Activated naive CD4-positive, alpha-beta T cell treated with anti-CD3 and anti-CD28 coated beads, Interleukin-2, amount 50 U/mL, for 72 hours (primary cell): Measurements from ENCODE around the gene MYL9. TPM values are rescaled to one million over a fixed set of nuclear protein-coding genes. Genes with fewer than 3 reads are reported as not detected.

Experiments used
- ATAC-seq, 2 donors: fragments of 150-1000 bp; cut with Tn5 transposase; 2 replicates each; pipeline ENCODE4 v1.10.0; 2021; ENCODE audit warnings: mild to moderate bottlenecking in 2 of 2, moderate library complexity in 2 of 2
- DNase-seq, 2 donors: peaks; one replicate each; pipeline ENCODE4 v3.0.0; 2021 to 2022; ENCODE audit warnings: low spot score in 2 of 2
- H3K27ac Mint-ChIP-seq, 2 donors: one replicate each; pipeline ENCODE4 v1.8.0; 2022; ENCODE audit warnings: mild to moderate bottlenecking in 2 of 2, mixed read lengths in 2 of 2
- H3K36me3 Mint-ChIP-seq, 2 donors: one replicate each; pipeline ENCODE4 v1.8.0; 2022; ENCODE audit warnings: mixed read lengths in 2 of 2
- H3K9me3 Mint-ChIP-seq, 2 donors: one replicate each; pipeline ENCODE4 v1.8.0; 2022; ENCODE audit warnings: mixed read lengths in 2 of 2
- total RNA-seq, 2 donors: library from RNA; stranded (reverse); gene quantifications; one replicate each; pipeline ENCODE4 v1.2.3, GENCODE V29; 2022

The MYL9 gene
- total RNA-seq, 2 donors from 2014 or later: 0.57 to 0.95 TPM

- no peak for ATAC-seq
- DNase-seq: no peak
- Mint-ChIP-seq H3K9me3 (peaks cover 4 to 10% of the 10 kb centered on the region in 2 donors), H3K36me3 (peaks cover 7 to 11% of the 10 kb centered on the region in 2 donors), H3K27ac (no peak overlapping the region)
Observed at GRCh38 chr20:36565520-36565919, 24.2 kb downstream of the MYL9 start.

DNA sequence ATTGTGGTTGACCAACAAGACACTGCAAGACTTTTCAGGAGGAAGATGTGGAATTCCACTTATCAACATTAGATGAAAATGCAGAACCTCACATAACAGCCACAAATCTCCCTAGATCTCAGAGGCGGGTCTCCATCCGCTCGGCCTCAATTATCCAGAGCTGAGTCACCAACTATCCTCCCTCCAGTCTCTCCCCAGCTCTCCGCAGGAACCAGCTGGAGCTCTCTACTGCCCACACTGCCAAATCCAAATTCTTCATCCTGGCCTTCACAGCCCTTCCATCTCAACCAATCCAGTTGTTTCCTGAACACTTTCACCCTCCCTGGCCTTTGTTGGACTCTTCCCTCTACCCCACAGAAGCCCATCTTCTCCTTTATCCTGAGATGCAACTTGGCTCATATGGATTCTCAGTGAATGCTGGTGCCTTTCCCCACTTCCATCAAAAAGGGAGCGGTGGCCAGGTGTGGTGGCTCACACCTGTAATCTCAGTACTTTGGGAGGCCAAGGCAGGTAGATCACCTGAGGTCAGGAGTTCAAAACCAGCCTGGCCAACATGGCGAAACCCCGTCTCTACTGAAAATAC lies 28.6 kb downstream of the MYL9 start:
- no peak for DNase-seq
- Mint-ChIP-seq H3K36me3 (peaks cover 10 to 13% of the 10 kb centered on the region in 2 donors), H3K27ac (peak overlapping the region in 1 of 2 donors; percentile 77), H3K9me3 (peaks cover under 1 to 6% of the 10 kb centered on the region in 2 donors)
- no peak for ATAC-seq

DNA sequence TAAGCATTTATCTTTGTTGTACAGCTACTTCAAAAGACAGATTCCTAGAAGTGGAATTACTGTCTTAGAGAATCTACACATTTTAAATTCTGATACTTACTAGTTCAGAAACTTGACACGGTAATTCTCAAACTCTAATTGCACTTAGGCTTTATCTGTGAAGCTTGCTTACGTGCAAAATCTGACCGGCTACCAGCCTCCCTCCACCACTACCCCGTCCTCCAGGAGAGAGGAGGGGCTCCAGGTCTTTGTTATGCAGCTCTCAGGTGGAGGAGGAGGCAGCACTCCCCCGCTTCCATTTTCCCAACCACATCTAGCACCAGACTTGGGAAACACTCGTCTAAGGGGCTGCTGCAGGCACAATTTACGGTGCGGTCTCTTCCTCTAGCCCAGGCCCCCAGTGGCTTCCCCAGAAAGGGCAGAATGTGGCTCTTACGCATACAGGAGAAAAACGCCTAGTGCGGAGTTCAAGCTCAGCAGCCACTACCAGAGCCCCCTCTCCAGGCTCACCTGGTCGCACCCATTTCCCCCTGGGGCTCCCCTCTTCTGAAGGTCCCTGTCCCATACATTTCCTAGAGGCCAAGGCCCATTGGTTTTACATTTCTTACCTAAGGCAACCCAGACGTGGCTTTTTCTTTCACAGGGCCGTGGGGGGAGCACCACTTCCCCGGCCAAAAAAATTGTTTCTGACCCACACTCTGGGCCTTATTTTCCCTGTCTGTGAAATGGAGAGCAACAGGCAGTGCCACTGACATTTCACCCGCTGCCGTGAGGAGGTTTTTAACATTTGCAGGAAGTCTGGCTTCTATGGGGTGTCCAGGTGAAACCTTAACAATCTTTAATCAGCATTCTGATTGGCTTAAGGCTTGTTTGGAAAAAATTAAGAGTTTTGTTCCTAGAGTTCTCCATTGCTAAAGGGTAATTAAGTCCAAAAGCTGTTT lies 30.5 kb downstream of the MYL9 start:
- DNase-seq (no peak), ATAC-seq (no peak)
- Mint-ChIP-seq H3K36me3 (peaks cover 14 to 22% of the 10 kb centered on the region in 2 donors), H3K9me3 (no peaks in the 10 kb centered on the region), H3K27ac (peak overlapping the region; percentile 86 to 97)

GRCh38 chr20:36572701-36573102 lies 31.4 kb downstream of the MYL9 start:
- H3K27ac Mint-ChIP-seq: peak overlapping the region; percentile 86 to 97
- peaks cover 14 to 22% of the 10 kb centered on the region in 2 donors for H3K36me3 Mint-ChIP-seq
- DNase-seq (peak; percentile 69 to 83), ATAC-seq (peak; percentile 86 to 90)
- H3K9me3 Mint-ChIP-seq: no peaks in the 10 kb centered on the region

GRCh38 chr20:36573103-36573797 lies 31.9 kb downstream of the MYL9 start, which contains the start of gene TGIF2:
TGIF2 (plus strand) TSS chr20:36573597; CDS start chr20:36578775, 5,178 bp downstream.
- peak; percentile 62 to 82 for ATAC-seq
- Mint-ChIP-seq H3K9me3 (no peaks in the 10 kb centered on the region), H3K27ac (peak within 1 kb of the TSS; percentile 86 to 97), H3K36me3 (peaks cover 14 to 22% of the 10 kb centered on the region in 2 donors)
- DNase-seq: peak; percentile 87 to 89

DNA sequence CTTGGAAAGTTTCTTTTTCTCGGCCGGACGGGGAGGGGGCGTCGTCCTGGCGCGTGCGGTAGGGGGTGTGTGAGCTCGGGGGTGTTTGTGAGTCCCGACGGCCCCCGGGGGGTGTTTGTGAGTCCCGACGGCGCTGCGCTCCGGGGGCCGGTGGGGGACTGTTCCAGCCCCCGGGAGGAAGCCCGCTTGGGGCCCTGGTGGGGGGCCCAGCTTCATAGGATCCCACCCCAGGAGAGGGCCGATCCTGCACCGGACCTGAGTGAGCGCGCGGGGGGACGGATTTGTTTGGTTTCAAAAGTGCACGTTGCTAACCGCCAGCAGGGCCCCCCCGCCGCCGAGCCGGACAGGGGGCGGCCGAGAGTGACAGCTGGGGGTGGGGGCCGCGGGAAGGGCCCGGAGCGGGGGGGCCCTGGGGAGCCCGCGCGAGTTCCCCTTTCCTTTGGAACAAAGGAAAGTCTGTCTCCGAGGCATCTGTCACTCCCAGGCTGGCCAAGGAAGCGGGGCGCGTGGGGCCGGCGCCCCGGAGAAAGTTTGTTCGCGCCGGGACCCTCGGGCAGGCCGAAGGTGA lies 32.6 kb downstream of the MYL9 start:
- Mint-ChIP-seq H3K9me3 (no peaks in the 10 kb centered on the region), H3K27ac (peak overlapping the region in 1 of 2 donors; percentile 86), H3K36me3 (peaks cover 14 to 22% of the 10 kb centered on the region in 2 donors)
- DNase-seq (peak in 1 of 2 donors; percentile 19), ATAC-seq (no peak)

GRCh38 chr20:36574366-36575135 lies 33.2 kb downstream of the MYL9 start:
- Mint-ChIP-seq H3K27ac (peak overlapping the region; percentile 86 to 99), H3K36me3 (peaks cover 14 to 22% of the 10 kb centered on the region in 2 donors), H3K9me3 (no peaks in the 10 kb centered on the region)
- peak; percentile 46 to 62 for DNase-seq
- peak in 1 of 2 donors; percentile 9 for ATAC-seq

GRCh38 chr20:36576081-36576445 lies 34.7 kb downstream of the MYL9 start:
- DNase-seq (no peak), ATAC-seq (no peak)
- Mint-ChIP-seq H3K9me3 (no peaks in the 10 kb centered on the region), H3K36me3 (peaks cover 14 to 31% of the 10 kb centered on the region in 2 donors), H3K27ac (peak overlapping the region; percentile 86 to 99)

GRCh38 chr20:36578356-36579041 lies 37.2 kb downstream of the MYL9 start:
- Mint-ChIP-seq H3K27ac (no peak overlapping the region), H3K36me3 (peaks cover 14 to 39% of the 10 kb centered on the region in 2 donors), H3K9me3 (no peaks in the 10 kb centered on the region)
- DNase-seq: no peak
- ATAC-seq: no peak

GRCh38 chr20:36579996-36580545 lies 38.8 kb downstream of the MYL9 start:
- H3K27ac Mint-ChIP-seq: peak overlapping the region; percentile 23 to 84
- DNase-seq: no peak
- no peaks in the 10 kb centered on the region for H3K9me3 Mint-ChIP-seq
- peaks cover 8 to 32% of the 10 kb centered on the region in 2 donors for H3K36me3 Mint-ChIP-seq
- no peak for ATAC-seq

DNA sequence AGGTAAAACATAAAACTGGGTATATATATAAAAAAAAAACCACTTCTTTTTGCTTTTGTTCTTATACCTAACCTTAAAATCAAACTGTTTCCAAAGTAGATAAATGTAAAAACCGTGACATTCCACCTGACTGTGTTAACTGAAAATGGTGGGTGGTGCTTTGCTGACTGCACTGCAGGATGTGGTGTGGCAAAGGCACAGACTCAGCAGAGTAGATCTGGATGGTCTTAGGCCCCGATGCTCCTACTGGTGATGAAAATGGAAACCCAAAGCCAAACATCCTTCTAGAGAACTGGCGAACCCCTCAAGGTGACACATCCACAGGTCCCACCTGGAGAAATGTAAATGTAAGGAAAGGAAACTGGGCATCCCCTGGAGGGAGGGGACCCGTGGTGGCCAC lies 41.0 kb downstream of the MYL9 start:
- H3K27ac Mint-ChIP-seq: peak overlapping the region; percentile 79 to 90
- ATAC-seq (peak; percentile 74 to 82), DNase-seq (no peak)
- H3K36me3 Mint-ChIP-seq: peaks cover 0 to 26% of the 10 kb centered on the region in 2 donors
- H3K9me3 Mint-ChIP-seq: no peaks in the 10 kb centered on the region

DNA sequence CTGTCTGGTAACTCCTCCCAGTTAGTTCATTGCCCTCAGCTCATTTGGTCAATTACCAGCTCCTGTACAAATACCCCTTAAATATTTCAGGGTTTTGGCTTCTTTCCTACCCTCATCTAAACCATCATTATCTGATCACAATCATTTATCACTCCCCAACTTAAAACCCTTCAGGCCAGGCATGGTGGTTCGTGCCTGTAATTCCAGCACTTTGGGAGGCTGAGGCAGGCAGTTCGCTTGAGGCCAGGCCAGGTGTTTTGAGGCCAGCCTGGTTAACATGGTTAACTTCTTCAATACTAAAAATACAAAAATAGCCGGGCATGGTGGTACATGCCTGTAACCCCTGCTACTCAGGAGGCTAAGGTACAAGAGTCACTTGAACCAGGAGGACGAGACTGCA lies 41.5 kb downstream of the MYL9 start:
- no peak for ATAC-seq
- no peak for DNase-seq
- Mint-ChIP-seq H3K27ac (peak overlapping the region; percentile 79 to 97), H3K9me3 (no peaks in the 10 kb centered on the region), H3K36me3 (peaks cover 0 to 31% of the 10 kb centered on the region in 2 donors)

GRCh38 chr20:36584018-36584481 lies 42.7 kb downstream of the MYL9 start:
- H3K36me3 Mint-ChIP-seq: peaks cover 0 to 31% of the 10 kb centered on the region in 2 donors
- peak overlapping the region in 1 of 2 donors; percentile 51 for H3K27ac Mint-ChIP-seq
- ATAC-seq (no peak), DNase-seq (no peak)
- no peaks in the 10 kb centered on the region for H3K9me3 Mint-ChIP-seq

GRCh38 chr20:36585410-36586125 lies 44.2 kb downstream of the MYL9 start:
- ATAC-seq: no peak
- H3K27ac Mint-ChIP-seq: peak overlapping the region in 1 of 2 donors; percentile 65
- no peak for DNase-seq
- no peaks in the 10 kb centered on the region for H3K9me3 Mint-ChIP-seq
- peaks cover 0 to 22% of the 10 kb centered on the region in 2 donors for H3K36me3 Mint-ChIP-seq
